PC-3 (cell line): ENCODE measurements around the gene MCHR1.

Experiments
- EZH2 ChIP-seq: fragments of 300-600 bp; sonication (generic); IDR thresholded peaks from one replicate; pipeline ENCODE4 v1.6.1; 2017; ENCODE audit warnings: antibody characterized with exemption, mild to moderate bottlenecking, low read length; ENCODE audit not compliant: unreplicated experiment
- EZH2phosphoT487 ChIP-seq: fragments of 300-600 bp; sonication (generic); IDR thresholded peaks from 2 replicates; pipeline ENCODE4 v1.6.1; 2018; ENCODE audit warnings: mild to moderate bottlenecking, antibody characterized with exemption, low read length, borderline replicate concordance
- TF ChIP-seq, protein P1 (sequence below): fragments of 300-600 bp; sonication (generic); conservative IDR thresholded peaks from 2 replicates; pipeline ENCODE4 v1.5.1; 2017; ENCODE audit warnings: antibody characterized with exemption, low read depth, mild to moderate bottlenecking, low read length

DNA sequence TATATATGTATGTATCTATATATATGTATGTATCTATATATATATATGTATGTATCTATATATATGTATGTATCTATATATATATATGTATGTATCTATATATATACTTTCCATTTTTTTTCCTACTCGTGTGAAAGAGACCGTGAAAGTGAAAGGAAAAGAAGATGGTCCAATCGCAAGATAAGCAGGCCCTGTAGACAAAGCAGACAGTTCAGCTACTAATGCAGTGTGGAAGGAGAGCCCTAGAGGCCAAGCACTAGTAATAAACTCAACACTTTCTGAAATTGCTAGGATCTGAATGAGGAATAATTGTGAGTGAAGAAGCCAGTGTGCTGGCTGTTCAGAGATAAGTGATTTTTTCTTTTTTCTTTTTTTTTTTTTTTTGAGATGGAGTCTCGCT lies 47.2 kb downstream of the MCHR1 start:
- TF ChIP-seq EZH2phosphoT487 (no peak), EZH2 (no peak)
- TF ChIP-seq, protein P1, sequence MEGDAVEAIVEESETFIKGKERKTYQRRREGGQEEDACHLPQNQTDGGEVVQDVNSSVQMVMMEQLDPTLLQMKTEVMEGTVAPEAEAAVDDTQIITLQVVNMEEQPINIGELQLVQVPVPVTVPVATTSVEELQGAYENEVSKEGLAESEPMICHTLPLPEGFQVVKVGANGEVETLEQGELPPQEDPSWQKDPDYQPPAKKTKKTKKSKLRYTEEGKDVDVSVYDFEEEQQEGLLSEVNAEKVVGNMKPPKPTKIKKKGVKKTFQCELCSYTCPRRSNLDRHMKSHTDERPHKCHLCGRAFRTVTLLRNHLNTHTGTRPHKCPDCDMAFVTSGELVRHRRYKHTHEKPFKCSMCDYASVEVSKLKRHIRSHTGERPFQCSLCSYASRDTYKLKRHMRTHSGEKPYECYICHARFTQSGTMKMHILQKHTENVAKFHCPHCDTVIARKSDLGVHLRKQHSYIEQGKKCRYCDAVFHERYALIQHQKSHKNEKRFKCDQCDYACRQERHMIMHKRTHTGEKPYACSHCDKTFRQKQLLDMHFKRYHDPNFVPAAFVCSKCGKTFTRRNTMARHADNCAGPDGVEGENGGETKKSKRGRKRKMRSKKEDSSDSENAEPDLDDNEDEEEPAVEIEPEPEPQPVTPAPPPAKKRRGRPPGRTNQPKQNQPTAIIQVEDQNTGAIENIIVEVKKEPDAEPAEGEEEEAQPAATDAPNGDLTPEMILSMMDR: no peak
